Smooth muscle cell (in vitro differentiated cells): Measurements from ENCODE around the gene KL. TPM values are rescaled to one million over a fixed set of nuclear protein-coding genes. Genes with fewer than 3 reads are reported as not detected.

Experiments
- DNase-seq: peaks from one replicate; lab custom pipeline; 2025; ENCODE audit not compliant: unreplicated experiment; lab: John Stamatoyannopoulos, UW
- H2AFZ ChIP-seq: fragments of 200-600 bp; sonication (generic); 2 replicates; pipeline ENCODE4 v1.6.0; 2016; ENCODE audit warnings: antibody characterized with exemption, low read depth, mild to moderate bottlenecking
- H3F3A ChIP-seq: fragments of 200-600 bp; sonication (generic); 2 replicates; pipeline ENCODE4 v1.6.0; 2017; ENCODE audit warnings: antibody characterized with exemption, low read depth
- H3K27ac ChIP-seq: fragments of 200-600 bp; sonication (generic); 2 replicates; pipeline ENCODE4 v1.5.1; 2016; ENCODE audit warnings: low read depth, mild to moderate bottlenecking
- H3K27me3 ChIP-seq: fragments of 200-600 bp; sonication (generic); 2 replicates; pipeline ENCODE4 v1.6.1; 2016; ENCODE audit warnings: low read depth, mild to moderate bottlenecking
- H3K36me3 ChIP-seq: fragments of 200-600 bp; sonication (generic); 2 replicates; pipeline ENCODE4 v1.5.1; 2016; ENCODE audit warnings: low read depth
- H3K4me1 ChIP-seq: fragments of 200-600 bp; sonication (generic); 2 replicates; pipeline ENCODE4 v1.5.1; 2016; ENCODE audit warnings: low read depth
- H3K4me2 ChIP-seq: fragments of 200-600 bp; sonication (generic); 2 replicates; pipeline ENCODE4 v1.6.0; 2016; ENCODE audit warnings: mild to moderate bottlenecking
- H3K4me3 ChIP-seq: fragments of 200-600 bp; sonication (generic); 2 replicates; pipeline ENCODE4 v1.5.1; 2016; ENCODE audit warnings: mild to moderate bottlenecking
- H3K79me2 ChIP-seq: fragments of 200-600 bp; sonication (generic); 2 replicates; pipeline ENCODE4 v1.6.0; 2016; ENCODE audit warnings: low read depth, mild to moderate bottlenecking
- H3K9ac ChIP-seq: fragments of 200-600 bp; sonication (generic); 2 replicates; pipeline ENCODE4 v1.6.0; 2016; ENCODE audit warnings: low read depth
- H3K9me3 ChIP-seq: fragments of 200-600 bp; sonication (generic); replicated peaks from 2 replicates; pipeline ENCODE4 v1.5.1; 2016; ENCODE audit warnings: low read depth
- H4K20me1 ChIP-seq: fragments of 200-600 bp; sonication (generic); 2 replicates; pipeline ENCODE4 v1.6.0; 2016; ENCODE audit warnings: low read depth
- WGBS: methylation state at CpG from one replicate; pipeline ENCODE4 v1.1.7; 2016; ENCODE audit warnings: low lambda C conversion rate; 5-methylcytosine and 5-hydroxymethylcytosine counted together
- polyA plus RNA-seq: library from polyadenylated mRNA; unstranded; fragments of >200 nt; fragmentation: Nextera tagmentation; extraction: Ambion mirVana; gene quantifications from 2 replicates; pipeline ENCODE4 v1.2.1, GENCODE V29; 2016
- total RNA-seq: library from RNA; depleted of rRNA; stranded (reverse); fragments of >200 nt; gene quantifications from 2 replicates; pipeline ENCODE4 v1.2.3, GENCODE V29; 2014
- TF ChIP-seq, protein P1 (sequence below): fragments of 200-600 bp; sonication (generic); IDR thresholded peaks from 2 replicates; pipeline ENCODE4 v1.5.1; 2017; ENCODE audit warnings: borderline replicate concordance, mild to moderate bottlenecking, antibody characterized with exemption; ENCODE audit not compliant: insufficient read depth, poor library complexity, severe bottlenecking

Gene KL
- total RNA-seq (0.49 and 2.2 TPM in 2 replicates), polyA plus RNA-seq (0.14 TPM in 1 of 2 replicates, not detected in the other)

DNA sequence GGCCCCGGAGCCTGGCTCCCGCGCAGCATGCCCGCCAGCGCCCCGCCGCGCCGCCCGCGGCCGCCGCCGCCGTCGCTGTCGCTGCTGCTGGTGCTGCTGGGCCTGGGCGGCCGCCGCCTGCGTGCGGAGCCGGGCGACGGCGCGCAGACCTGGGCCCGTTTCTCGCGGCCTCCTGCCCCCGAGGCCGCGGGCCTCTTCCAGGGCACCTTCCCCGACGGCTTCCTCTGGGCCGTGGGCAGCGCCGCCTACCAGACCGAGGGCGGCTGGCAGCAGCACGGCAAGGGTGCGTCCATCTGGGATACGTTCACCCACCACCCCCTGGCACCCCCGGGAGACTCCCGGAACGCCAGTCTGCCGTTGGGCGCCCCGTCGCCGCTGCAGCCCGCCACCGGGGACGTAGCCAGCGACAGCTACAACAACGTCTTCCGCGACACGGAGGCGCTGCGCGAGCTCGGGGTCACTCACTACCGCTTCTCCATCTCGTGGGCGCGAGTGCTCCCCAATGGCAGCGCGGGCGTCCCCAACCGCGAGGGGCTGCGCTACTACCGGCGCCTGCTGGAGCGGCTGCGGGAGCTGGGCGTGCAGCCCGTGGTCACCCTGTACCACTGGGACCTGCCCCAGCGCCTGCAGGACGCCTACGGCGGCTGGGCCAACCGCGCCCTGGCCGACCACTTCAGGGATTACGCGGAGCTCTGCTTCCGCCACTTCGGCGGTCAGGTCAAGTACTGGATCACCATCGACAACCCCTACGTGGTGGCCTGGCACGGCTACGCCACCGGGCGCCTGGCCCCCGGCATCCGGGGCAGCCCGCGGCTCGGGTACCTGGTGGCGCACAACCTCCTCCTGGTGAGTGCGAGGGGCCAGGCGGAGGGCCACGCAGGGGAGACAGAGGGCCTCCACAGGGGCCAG lies at the start of gene KL:
TSS of gene KL (plus strand) at position 10 of the 909 bp plus-strand sequence. CDS start at position 28, 18 bp downstream.
- H3K4me2 ChIP-seq = peak within 1 kb of the TSS; percentile 78

DNA sequence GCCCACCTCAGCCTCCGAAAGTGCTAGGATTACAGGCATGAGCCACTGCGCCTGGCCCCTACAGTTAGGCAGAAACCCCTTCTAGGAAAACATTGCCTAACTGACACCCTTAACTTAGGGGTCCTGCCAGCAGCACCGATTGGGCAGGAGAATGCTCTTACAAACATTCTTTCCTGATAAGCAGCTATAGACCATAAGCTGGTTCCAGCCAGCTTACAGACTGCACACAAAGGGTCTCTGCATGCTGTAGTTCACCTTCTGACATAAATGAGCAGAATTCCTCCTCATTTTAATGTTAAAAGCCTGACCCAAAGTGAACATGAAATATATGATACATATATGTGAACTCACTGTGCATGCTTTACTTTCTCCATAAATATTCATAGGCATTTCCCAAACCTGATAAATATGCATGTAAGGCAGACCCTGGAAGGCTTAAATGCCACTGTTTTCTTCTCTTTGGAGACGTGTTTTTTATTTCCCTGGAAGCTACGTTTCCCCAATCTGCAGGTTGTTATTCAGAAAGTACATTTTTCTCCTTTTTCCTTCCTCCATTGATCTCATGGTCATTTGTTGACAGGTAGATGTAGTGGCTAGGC lies 48.5 kb upstream of the KL start:
- TF ChIP-seq, protein P1, sequence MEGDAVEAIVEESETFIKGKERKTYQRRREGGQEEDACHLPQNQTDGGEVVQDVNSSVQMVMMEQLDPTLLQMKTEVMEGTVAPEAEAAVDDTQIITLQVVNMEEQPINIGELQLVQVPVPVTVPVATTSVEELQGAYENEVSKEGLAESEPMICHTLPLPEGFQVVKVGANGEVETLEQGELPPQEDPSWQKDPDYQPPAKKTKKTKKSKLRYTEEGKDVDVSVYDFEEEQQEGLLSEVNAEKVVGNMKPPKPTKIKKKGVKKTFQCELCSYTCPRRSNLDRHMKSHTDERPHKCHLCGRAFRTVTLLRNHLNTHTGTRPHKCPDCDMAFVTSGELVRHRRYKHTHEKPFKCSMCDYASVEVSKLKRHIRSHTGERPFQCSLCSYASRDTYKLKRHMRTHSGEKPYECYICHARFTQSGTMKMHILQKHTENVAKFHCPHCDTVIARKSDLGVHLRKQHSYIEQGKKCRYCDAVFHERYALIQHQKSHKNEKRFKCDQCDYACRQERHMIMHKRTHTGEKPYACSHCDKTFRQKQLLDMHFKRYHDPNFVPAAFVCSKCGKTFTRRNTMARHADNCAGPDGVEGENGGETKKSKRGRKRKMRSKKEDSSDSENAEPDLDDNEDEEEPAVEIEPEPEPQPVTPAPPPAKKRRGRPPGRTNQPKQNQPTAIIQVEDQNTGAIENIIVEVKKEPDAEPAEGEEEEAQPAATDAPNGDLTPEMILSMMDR = no peak
- H3K27me3 ChIP-seq = no peaks in the 10 kb centered on the region
- DNase-seq = no peak

More for the DNA sequence above, at the start of gene KL:
- H3K79me2 ChIP-seq = no peaks in the 10 kb centered on the region
- H4K20me1 ChIP-seq = no peaks in the 10 kb centered on the region
- no peaks in the 10 kb centered on the region for H3K9me3 ChIP-seq
- H3K4me3 ChIP-seq = peak within 1 kb of the TSS; percentile 34
- H3F3A ChIP-seq = no peaks in the 10 kb centered on the region
- H3K27ac ChIP-seq = no peak within 1 kb of the TSS
- no peak within 1 kb of the TSS for H3K9ac ChIP-seq
- H3K36me3 ChIP-seq = no peaks in the 10 kb centered on the region
- H3K4me1 ChIP-seq = no peaks in the 10 kb centered on the region
- H3K27me3 ChIP-seq = peaks cover 76% of the 10 kb centered on the region
- no peak for DNase-seq
- H2AFZ ChIP-seq = peak within 1 kb of the TSS; percentile 69
- WGBS = 6% methylated on average over 77 of the region's 106 CpGs
- TF ChIP-seq, protein P1 = no peak

DNA sequence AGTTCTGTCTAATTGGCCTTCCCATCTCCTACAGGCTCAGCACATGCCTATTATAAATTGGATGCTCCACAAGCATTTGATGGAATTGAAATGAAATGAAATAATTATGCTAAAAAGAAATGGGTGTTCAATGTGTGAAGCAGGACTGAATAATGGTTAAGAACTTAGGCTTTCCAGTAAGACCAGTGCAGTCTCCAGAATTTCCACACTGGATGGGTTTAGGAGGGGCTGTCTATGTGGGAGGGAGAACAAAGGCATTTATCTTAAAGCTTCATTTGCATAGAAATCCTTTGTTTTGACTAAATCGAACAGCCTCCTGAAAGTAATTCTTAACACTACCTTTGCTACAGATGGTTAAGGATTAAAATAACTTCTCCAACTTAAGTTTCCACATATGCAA lies 47.9 kb upstream of the KL start:
- H3K27ac ChIP-seq = no peak overlapping the region
- H3K9ac ChIP-seq = no peak overlapping the region
- H2AFZ ChIP-seq = no peak overlapping the region
- no peaks in the 10 kb centered on the region for H4K20me1 ChIP-seq
- no peak overlapping the region for H3K4me2 ChIP-seq
- no peaks in the 10 kb centered on the region for H3K36me3 ChIP-seq
- H3K79me2 ChIP-seq = no peaks in the 10 kb centered on the region
- no peaks in the 10 kb centered on the region for H3F3A ChIP-seq
- TF ChIP-seq, protein P1 = no peak
- DNase-seq = no peak
- H3K9me3 ChIP-seq = no peaks in the 10 kb centered on the region
- WGBS = 89% methylated on average over 1 of the region's 1 CpG
- no peak overlapping the region for H3K4me3 ChIP-seq
- no peaks in the 10 kb centered on the region for H3K4me1 ChIP-seq
- no peaks in the 10 kb centered on the region for H3K27me3 ChIP-seq

More for the DNA sequence above, 48.5 kb upstream of the KL start:
- Histone ChIP-seq H3K36me3 (no peaks in the 10 kb centered on the region), H2AFZ (no peak overlapping the region), H3K79me2 (no peaks in the 10 kb centered on the region), H3K9me3 (no peaks in the 10 kb centered on the region), H3K4me3 (no peak overlapping the region), H3K4me2 (no peak overlapping the region), H3K4me1 (no peaks in the 10 kb centered on the region), H3K9ac (no peak overlapping the region), H4K20me1 (no peaks in the 10 kb centered on the region), H3F3A (no peaks in the 10 kb centered on the region), H3K27ac (no peak overlapping the region)
- 86% methylated on average over 5 of the region's 5 CpGs for WGBS
